Measurements from ENCODE around the gene NDUFS8. TPM values are rescaled to one million over a fixed set of nuclear protein-coding genes. Genes with fewer than 3 reads are reported as not detected.

NDUFS8 gene
- total RNA-seq, 4 donors from 2014 or later: 136 to 206 (median 159) TPM

DNA sequence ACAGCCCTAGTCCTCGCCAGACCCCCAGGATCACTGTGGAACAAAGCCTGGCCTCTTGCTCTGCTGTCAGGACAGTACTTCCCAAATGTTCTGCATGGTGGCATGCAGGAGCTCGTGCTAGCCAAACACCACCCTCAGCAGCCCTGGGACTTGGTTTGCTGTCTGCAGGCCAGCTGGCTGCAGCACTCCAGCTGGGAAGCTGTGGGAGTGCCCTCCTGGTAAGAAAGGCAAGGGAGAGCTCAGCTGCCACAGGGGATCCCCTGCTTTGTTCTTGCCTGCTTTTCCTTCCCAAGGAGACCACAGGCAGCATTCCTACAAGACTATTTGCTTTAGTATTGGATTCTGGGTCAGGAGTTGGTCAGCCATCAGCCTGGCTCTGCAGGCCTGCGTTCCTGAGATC lies 36.3 kb downstream of the NDUFS8 start:
- intact Hi-C loops (cut with DNase I; ENCODE audit: low total_unique reads): no loop called here
- DNase-seq (ENCODE audit: low spot score in 2 of 2): no peak
- TF ChIP-seq, protein P1, sequence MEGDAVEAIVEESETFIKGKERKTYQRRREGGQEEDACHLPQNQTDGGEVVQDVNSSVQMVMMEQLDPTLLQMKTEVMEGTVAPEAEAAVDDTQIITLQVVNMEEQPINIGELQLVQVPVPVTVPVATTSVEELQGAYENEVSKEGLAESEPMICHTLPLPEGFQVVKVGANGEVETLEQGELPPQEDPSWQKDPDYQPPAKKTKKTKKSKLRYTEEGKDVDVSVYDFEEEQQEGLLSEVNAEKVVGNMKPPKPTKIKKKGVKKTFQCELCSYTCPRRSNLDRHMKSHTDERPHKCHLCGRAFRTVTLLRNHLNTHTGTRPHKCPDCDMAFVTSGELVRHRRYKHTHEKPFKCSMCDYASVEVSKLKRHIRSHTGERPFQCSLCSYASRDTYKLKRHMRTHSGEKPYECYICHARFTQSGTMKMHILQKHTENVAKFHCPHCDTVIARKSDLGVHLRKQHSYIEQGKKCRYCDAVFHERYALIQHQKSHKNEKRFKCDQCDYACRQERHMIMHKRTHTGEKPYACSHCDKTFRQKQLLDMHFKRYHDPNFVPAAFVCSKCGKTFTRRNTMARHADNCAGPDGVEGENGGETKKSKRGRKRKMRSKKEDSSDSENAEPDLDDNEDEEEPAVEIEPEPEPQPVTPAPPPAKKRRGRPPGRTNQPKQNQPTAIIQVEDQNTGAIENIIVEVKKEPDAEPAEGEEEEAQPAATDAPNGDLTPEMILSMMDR (IDR thresholded peaks at IDR 0.05): no peak
- TF ChIP-seq POLR2A (IDR thresholded peaks at IDR 0.05): no peak
- no peak overlapping the region for H3K4me3 ChIP-seq (ENCODE audit: low read depth, poor library complexity, severe bottlenecking)
- 76 to 84% methylated on average over 3 of the region's 3 CpGs for WGBS, 2 donors

DNA sequence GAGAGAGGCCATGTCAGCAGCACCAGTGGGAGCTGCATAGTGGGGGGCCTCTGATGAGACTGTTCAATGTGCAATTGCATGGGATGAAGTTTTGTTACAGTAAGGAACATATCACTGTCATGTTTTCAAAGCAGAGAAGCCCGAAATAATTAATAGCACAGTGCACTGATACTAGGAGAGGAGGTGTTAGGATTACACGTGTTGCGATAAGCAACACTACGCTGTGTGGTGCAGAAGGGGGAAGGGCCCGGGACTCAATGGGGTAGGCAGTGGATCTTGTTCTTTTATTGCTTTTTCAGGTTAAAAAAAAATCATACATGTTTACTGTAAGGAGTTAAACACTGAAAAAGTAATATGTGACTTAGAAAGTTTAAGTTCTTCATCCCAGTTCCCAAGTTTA lies 37.5 kb downstream of the NDUFS8 start:
- DNase-seq (ENCODE audit: low spot score in 2 of 2): no peak
- no peak overlapping the region for H3K4me3 ChIP-seq (ENCODE audit: low read depth, poor library complexity, severe bottlenecking)
- TF ChIP-seq POLR2A (IDR thresholded peaks at IDR 0.05): no peak
- TF ChIP-seq, protein P1 (IDR thresholded peaks at IDR 0.05): no peak
- WGBS, 2 donors: 96 to 97% methylated on average over 5 of the region's 5 CpGs
- intact Hi-C loops (cut with DNase I; ENCODE audit: low total_unique reads): no loop called here

DNA sequence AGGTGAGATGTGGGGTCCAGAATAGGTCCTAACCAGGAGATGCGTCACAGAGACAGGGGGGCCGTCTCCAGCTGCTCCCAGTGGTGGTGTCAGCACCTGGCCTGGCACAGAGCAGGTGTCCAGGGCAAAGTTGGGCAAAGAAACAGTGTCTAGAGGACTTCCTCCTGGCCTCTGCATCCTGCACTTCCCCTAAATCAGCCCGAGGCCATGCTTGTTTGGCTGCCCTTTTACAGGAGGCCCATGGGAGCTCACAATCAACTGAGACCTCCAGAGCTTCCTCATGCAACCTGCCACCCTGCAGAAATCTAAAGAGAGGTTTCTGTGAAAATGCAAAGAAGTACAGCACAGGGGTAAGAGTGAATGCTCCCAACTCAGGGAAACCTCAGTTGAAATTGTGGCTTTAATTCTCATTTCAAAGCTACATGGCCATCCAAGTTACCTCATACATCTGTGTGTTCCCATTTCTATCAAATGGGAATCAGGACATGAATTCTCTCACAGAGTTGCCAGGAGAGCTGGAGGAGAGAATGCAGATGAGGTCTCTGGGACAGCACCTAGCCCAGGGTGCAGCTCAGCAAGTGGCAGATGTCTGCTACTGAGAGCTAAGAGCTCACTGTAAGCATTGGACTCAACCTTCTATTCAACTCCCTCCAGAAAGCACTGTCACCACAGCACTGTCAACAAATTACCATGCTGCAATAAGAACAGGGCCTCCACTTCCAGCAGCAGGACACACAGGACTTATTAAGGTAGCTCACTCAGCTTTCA lies 41.0 kb downstream of the NDUFS8 start:
- TF ChIP-seq, protein P1 (IDR thresholded peaks at IDR 0.05): no peak
- TF ChIP-seq POLR2A (IDR thresholded peaks at IDR 0.05): no peak
- WGBS, 2 donors: 77 to 88% methylated on average over 3 of the region's 3 CpGs
- intact Hi-C loops (cut with DNase I; ENCODE audit: low total_unique reads): no loop called here
- no peak for DNase-seq (ENCODE audit: low spot score in 2 of 2)
- H3K4me3 ChIP-seq (ENCODE audit: low read depth, poor library complexity, severe bottlenecking): no peak overlapping the region

DNA sequence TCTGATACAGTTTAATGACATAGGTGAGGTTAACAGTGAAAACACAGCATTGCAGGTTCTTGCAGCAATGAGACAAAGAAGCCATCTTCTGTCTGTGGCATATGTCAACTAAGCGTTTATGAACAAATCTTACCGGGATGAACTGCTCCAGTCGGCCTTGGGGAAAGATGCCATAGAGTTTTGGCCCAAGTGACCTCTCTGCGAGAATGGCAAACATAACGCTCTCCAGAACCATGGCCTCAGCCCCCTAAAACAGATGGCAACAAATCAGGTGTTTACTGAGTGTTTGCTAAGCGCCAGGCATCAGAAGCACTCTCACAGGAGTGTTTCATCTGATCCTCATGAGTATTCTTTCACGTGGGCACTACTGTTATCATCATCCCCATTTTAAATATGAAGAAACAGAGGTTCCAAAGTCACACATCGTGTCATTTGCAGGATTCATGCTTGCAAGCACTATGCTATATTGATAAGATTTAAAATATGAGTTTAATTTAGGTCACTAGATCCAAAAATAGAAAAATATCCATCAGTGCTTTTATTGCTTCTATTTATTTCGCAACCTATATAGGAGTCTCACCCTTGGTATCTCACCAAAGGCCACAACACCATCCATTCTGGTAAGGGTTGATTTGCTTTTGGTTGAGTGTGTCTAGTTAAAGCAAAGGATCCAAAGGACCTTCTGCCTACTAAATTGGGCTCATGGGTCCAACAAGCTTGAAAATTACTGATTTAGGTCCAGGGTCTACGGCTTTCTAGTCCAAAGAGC lies 44.3 kb downstream of the NDUFS8 start:
- WGBS, 2 donors: 90 to 93% methylated on average over 10 of the region's 10 CpGs
- intact Hi-C loops (cut with DNase I; ENCODE audit: low total_unique reads): no loop called here

DNA sequence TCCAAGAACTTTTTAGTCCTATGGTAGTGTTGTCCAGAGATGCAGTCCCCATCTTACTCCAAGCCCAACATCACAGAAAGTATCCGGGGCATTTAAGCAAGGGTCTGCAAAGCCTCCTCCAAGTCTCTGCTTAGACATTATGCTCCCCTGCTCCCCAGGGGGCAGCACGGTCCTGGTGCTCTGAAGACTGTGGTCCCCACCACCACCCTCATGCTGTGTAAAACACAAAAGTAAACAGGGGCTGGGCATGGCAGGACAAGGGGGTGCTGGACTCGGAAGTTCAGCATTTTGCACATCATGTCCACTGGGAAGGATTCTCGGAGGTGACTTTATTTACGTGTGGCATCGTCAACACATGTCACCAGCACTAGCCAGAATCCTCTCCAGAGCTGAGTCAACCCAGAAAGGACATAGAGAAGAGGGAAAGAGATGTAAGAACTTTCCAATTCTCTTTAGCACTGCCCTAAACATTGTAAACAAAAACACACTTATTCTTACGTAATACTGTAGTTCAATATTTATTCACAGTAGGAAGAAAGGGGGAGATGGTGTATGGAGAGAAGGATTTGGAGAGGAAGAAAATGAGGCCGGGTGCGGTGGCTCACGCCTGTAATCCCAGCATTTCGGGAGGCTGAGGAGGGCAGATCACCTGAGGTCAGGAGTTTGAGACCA lies 46.0 kb downstream of the NDUFS8 start:
- intact Hi-C loops (cut with DNase I; ENCODE audit: low total_unique reads): no loop called here
- WGBS, 2 donors: 90 to 91% methylated on average over 11 of the region's 11 CpGs
- no peak for DNase-seq (ENCODE audit: low spot score in 2 of 2)
- TF ChIP-seq POLR2A (IDR thresholded peaks at IDR 0.05): no peak
- TF ChIP-seq, protein P1 (IDR thresholded peaks at IDR 0.05): no peak
- no peak overlapping the region for H3K4me3 ChIP-seq (ENCODE audit: low read depth, poor library complexity, severe bottlenecking)

More for the DNA sequence above, 44.3 kb downstream of the NDUFS8 start:
- DNase-seq (ENCODE audit: low spot score in 2 of 2): no peak
- H3K4me3 ChIP-seq (ENCODE audit: low read depth, poor library complexity, severe bottlenecking): no peak overlapping the region
- TF ChIP-seq, protein P1 (IDR thresholded peaks at IDR 0.05): no peak
- no peak for TF ChIP-seq POLR2A (IDR thresholded peaks at IDR 0.05)
